A673 (cell line): ENCODE measurements around the gene ANKRD34A. TPM values are rescaled to one million over a fixed set of nuclear protein-coding genes. Genes with fewer than 3 reads are reported as not detected.

ENCODE experiments used
- BruUV-seq: library from RNA; stranded (reverse); fragments of 400-500 nt; replicated peaks from 2 replicates; lab custom pipeline; 2021; lab: Mats Ljungman, UMichigan
- CTCF ChIA-PET: fragments of 300-600 bp; sonication (Branson Sonifier 250); formaldehyde crosslinking; loops from one replicate; lab custom pipeline; 2022; ENCODE audit warnings: antibody characterized with exemption; lab: Charles Lee
- POLR2A ChIA-PET: fragments of 300-600 bp; sonication (Branson Sonifier 250); formaldehyde crosslinking; loops from one replicate; lab custom pipeline; 2022; ENCODE audit warnings: antibody characterized with exemption; ENCODE audit not compliant: low non-redundant PET; lab: Charles Lee
- DNase-seq: peaks from one replicate; pipeline ENCODE4 v3.0.0-alpha.2; 2015; ENCODE audit warnings: low spot score
- H3K27ac ChIP-seq: fragments of 200-600 bp; sonication (generic); 2 replicates; pipeline ENCODE4 v1.5.1; 2016; ENCODE audit warnings: mixed run types, low read depth, mild to moderate bottlenecking, mixed read lengths, antibody characterized with exemption, low read length; ENCODE audit not compliant: poor library complexity, severe bottlenecking
- H3K27me3 ChIP-seq: fragments of 200-600 bp; sonication (generic); replicated peaks from 2 replicates; pipeline ENCODE4 v1.6.1; 2017; ENCODE audit warnings: mixed run types, low read depth, mild to moderate bottlenecking, mixed read lengths, antibody characterized with exemption, low read length; ENCODE audit not compliant: insufficient read depth, poor library complexity
- H3K36me3 ChIP-seq: fragments of 200-600 bp; sonication (generic); 2 replicates; pipeline ENCODE4 v1.6.1; 2016; ENCODE audit warnings: mixed run types, mild to moderate bottlenecking, mixed read lengths, antibody characterized with exemption, low read length; ENCODE audit not compliant: insufficient read depth, poor library complexity, severe bottlenecking
- H3K4me1 ChIP-seq: fragments of 200-600 bp; sonication (generic); 2 replicates; pipeline ENCODE4 v1.6.1; 2017; ENCODE audit warnings: mixed run types, mild to moderate bottlenecking, mixed read lengths, antibody characterized with exemption, low read length; ENCODE audit not compliant: insufficient read depth, poor library complexity, severe bottlenecking
- H3K4me3 ChIP-seq: fragments of 200-600 bp; sonication (generic); 2 replicates; pipeline ENCODE4 v1.5.1; 2016; ENCODE audit warnings: low read depth, mixed run types, mild to moderate bottlenecking, mixed read lengths, low read length; ENCODE audit not compliant: poor library complexity, severe bottlenecking
- H3K9me3 ChIP-seq: fragments of 200-600 bp; sonication (generic); 2 replicates; pipeline ENCODE4 v1.6.1; 2016; ENCODE audit warnings: mixed run types, low read depth, mild to moderate bottlenecking, mixed read lengths, antibody characterized with exemption, low read length; ENCODE audit not compliant: poor library complexity, severe bottlenecking
- EZH2 ChIP-seq: fragments of 200-600 bp; sonication (generic); IDR thresholded peaks from 2 replicates; pipeline ENCODE4 v1.6.1; 2017; ENCODE audit warnings: borderline replicate concordance, low read depth, mild to moderate bottlenecking, mixed read lengths, antibody characterized with exemption, low read length; ENCODE audit not compliant: poor library complexity, severe bottlenecking
- intact Hi-C: fragments of 100-400 bp; cut with micrococcal nuclease; formaldehyde crosslinking; loops from one replicate; pipeline ENCODE4 v1.10.0; 2022; ENCODE audit not compliant: unreplicated experiment
- total RNA-seq: library from RNA; stranded (reverse); gene quantifications from 2 replicates; pipeline ENCODE4 v1.2.3, GENCODE V29; 2021
- TF ChIP-seq, protein P1 (sequence below): fragments of 300-800, 200-600 bp; sonication (generic); conservative IDR thresholded peaks from 2 replicates; pipeline ENCODE4 v1.5.1; 2017; ENCODE audit warnings: low read depth, mild to moderate bottlenecking, antibody characterized with exemption, low read length, moderate library complexity, mixed read lengths

The ANKRD34A gene
- total RNA-seq, 1 experiment from 2014 or later: 1.6 TPM

DNA sequence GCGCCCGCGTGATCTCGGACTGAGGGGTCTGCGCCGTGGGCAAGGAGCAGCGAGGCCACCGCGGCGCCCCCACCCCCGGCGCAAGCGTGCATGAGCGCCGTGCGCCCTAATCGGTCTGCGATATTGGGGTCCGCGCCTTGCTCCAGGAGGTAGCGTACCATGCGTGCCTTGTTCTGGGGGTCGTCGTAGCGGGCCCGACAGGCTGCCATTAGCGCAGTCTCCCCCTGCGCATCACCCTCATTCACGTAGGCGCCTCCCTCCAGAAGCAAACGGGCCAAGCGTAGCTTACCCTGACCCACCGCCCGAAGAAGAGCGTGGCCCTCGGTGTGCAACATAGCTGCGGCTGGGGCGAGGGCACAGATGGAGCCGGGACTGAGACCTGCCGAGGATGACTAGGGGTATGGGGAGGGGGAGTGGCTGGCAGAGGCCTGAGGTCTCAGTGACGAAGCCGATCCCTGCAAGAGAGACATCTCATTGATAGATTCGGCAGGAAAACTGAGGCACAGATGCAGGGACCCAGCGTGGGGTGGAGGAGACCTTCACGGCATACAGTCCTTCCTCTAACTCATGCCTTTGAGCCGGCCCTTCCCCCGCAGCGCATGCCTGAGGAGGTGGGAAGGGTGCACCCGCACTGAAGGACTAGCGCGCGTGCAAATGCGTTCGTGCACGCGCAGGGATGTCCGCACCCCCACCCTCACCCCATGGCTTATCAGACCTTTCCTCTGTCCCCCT lies 2.8 kb downstream of the ANKRD34A start:
- peaks cover 33% of the 10 kb centered on the region for H3K4me1 ChIP-seq
- peak overlapping the region; percentile 71 for H3K4me3 ChIP-seq
- TF ChIP-seq EZH2: no peak
- TF ChIP-seq, protein P1, sequence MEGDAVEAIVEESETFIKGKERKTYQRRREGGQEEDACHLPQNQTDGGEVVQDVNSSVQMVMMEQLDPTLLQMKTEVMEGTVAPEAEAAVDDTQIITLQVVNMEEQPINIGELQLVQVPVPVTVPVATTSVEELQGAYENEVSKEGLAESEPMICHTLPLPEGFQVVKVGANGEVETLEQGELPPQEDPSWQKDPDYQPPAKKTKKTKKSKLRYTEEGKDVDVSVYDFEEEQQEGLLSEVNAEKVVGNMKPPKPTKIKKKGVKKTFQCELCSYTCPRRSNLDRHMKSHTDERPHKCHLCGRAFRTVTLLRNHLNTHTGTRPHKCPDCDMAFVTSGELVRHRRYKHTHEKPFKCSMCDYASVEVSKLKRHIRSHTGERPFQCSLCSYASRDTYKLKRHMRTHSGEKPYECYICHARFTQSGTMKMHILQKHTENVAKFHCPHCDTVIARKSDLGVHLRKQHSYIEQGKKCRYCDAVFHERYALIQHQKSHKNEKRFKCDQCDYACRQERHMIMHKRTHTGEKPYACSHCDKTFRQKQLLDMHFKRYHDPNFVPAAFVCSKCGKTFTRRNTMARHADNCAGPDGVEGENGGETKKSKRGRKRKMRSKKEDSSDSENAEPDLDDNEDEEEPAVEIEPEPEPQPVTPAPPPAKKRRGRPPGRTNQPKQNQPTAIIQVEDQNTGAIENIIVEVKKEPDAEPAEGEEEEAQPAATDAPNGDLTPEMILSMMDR: no peak
- no peaks in the 10 kb centered on the region for H3K27me3 ChIP-seq
- H3K36me3 ChIP-seq: no peaks in the 10 kb centered on the region
- BruUV-seq: no TSS peak
- H3K27ac ChIP-seq: peak overlapping the region; percentile 70
- intact Hi-C loops: loop anchor here (5.0 kb wide), 1 partner anchor 34 kb away; the partner anchor contains the start of gene RBM8A
- no peaks in the 10 kb centered on the region for H3K9me3 ChIP-seq
- CTCF ChIA-PET: interaction anchor here (0.5 kb wide), 1 partner anchor 52 kb away, joined by 3 read pairs; no protein-coding TSS in a partner anchor
- POLR2A ChIA-PET: no interaction called here
- DNase-seq: peak; percentile 57

DNA sequence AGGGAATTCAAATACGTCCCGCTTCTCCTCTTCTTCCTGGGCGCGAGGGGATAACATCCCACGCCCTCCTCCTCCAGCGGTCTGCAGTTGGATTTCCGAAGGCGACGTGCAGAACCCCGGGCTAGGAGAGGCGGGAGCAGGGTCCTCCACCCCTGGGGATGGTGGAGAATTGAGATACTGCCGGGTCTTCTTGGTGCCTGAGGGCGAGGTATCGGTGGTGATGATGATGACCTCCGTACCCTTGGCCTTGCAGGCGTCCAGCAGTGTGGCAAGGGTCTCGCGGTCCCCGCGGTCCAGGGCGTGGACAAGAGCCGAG lies 3.3 kb downstream of the ANKRD34A start:
- TF ChIP-seq EZH2: no peak
- TF ChIP-seq, protein P1: no peak
- H3K36me3 ChIP-seq: no peaks in the 10 kb centered on the region
- peak overlapping the region; percentile 70 for H3K27ac ChIP-seq
- H3K4me3 ChIP-seq: peak overlapping the region; percentile 71
- H3K27me3 ChIP-seq: no peaks in the 10 kb centered on the region
- H3K9me3 ChIP-seq: no peaks in the 10 kb centered on the region
- peaks cover 38% of the 10 kb centered on the region for H3K4me1 ChIP-seq
- POLR2A ChIA-PET: interaction anchor here (0.5 kb wide), 1 partner anchor 77 kb away, joined by 15 read pairs; no protein-coding TSS in a partner anchor
- intact Hi-C loops: loop anchor here (5.0 kb wide), 1 partner anchor 34 kb away; the partner anchor contains the start of gene RBM8A
- DNase-seq: no peak
- no TSS peak for BruUV-seq
- CTCF ChIA-PET: interaction anchor here (0.5 kb wide), 2 partner anchors 48 to 52 kb away, joined by 3 read pairs; no protein-coding TSS in a partner anchor

- no peaks in the 10 kb centered on the region for H3K9me3 ChIP-seq
- no peak for TF ChIP-seq EZH2
- TF ChIP-seq, protein P1: peak; percentile 35
- intact Hi-C loops: loop anchor here (5.0 kb wide), 1 partner anchor 33 kb away; the partner anchor contains the start of gene RBM8A
- H3K27ac ChIP-seq: peak overlapping the region; percentile 70
- ChIA-PET POLR2A (interaction anchor here (0.5 to 0.6 kb wide), 2 partner anchors 43 to 78 kb away, joined by 5 to 15 read pairs; no protein-coding TSS in a partner anchor), CTCF (interaction anchor here (0.5 kb wide), 1 partner anchor 47 kb away, joined by 3 read pairs; no protein-coding TSS in a partner anchor)
- no peaks in the 10 kb centered on the region for H3K36me3 ChIP-seq
- no peaks in the 10 kb centered on the region for H3K27me3 ChIP-seq
- DNase-seq: peak; percentile 82
- peaks cover 43% of the 10 kb centered on the region for H3K4me1 ChIP-seq
- H3K4me3 ChIP-seq: peak overlapping the region; percentile 71
- no TSS peak for BruUV-seq
Observed at GRCh38 chr1:145960468-145961108, 3.8 kb downstream of the ANKRD34A start.
